BE2C (cell line): ENCODE data around the gene ADRM1.

Experiments used
- DNase-seq: peaks from one replicate; pipeline ENCODE4 v3.0.0-alpha.2; 2020
- H3K27me3 ChIP-seq: fragments of 250-450 bp; sonication (Bioruptor Pico); 2 replicates; pipeline ENCODE4 v1.5.1; 2020; ENCODE audit warnings: mild to moderate bottlenecking
- H3K36me3 ChIP-seq: fragments of 250-450 bp; sonication (Bioruptor Pico); 2 replicates; pipeline ENCODE4 v1.5.1; 2020; ENCODE audit warnings: mild to moderate bottlenecking
- H3K4me1 ChIP-seq: fragments of 250-450 bp; sonication (Bioruptor Pico); 2 replicates; pipeline ENCODE4 v1.5.1; 2020
- H3K4me3 ChIP-seq: 2 replicates; pipeline ENCODE4 v1.5.1; 2011; ENCODE audit warnings: low read depth, low read length
- H3K9me3 ChIP-seq: fragments of 250-450 bp; sonication (Bioruptor Pico); 2 replicates; pipeline ENCODE4 v1.5.1; 2020
- CTCF ChIP-seq: IDR thresholded peaks from 2 replicates; pipeline ENCODE4 v1.5.1; 2012; ENCODE audit warnings: mild to moderate bottlenecking, low read depth, low read length

Gene ADRM1

GRCh38 chr20:62267543-62267942 lies 35.3 kb upstream of the ADRM1 start:
- no peaks in the 10 kb centered on the region for H3K27me3 ChIP-seq
- peaks cover 10% of the 10 kb centered on the region for H3K36me3 ChIP-seq
- no peak for DNase-seq
- no peaks in the 10 kb centered on the region for H3K4me1 ChIP-seq
- H3K9me3 ChIP-seq = no peaks in the 10 kb centered on the region; the same call in 1 of the 2 replicates
- no peak for TF ChIP-seq CTCF
- no peak overlapping the region for H3K4me3 ChIP-seq

- H3K4me3 ChIP-seq = no peak overlapping the region
- DNase-seq = no peak
- H3K36me3 ChIP-seq = peaks cover 8% of the 10 kb centered on the region
- no peaks in the 10 kb centered on the region for H3K27me3 ChIP-seq
- no peaks in the 10 kb centered on the region; the same call in 1 of the 2 replicates for H3K9me3 ChIP-seq
- no peak for TF ChIP-seq CTCF
- no peaks in the 10 kb centered on the region; the same call in 1 of the 2 replicates for H3K4me1 ChIP-seq
These were observed 34.4 kb upstream of the ADRM1 start for GRCh38 chr20:62268228-62268900.

DNA sequence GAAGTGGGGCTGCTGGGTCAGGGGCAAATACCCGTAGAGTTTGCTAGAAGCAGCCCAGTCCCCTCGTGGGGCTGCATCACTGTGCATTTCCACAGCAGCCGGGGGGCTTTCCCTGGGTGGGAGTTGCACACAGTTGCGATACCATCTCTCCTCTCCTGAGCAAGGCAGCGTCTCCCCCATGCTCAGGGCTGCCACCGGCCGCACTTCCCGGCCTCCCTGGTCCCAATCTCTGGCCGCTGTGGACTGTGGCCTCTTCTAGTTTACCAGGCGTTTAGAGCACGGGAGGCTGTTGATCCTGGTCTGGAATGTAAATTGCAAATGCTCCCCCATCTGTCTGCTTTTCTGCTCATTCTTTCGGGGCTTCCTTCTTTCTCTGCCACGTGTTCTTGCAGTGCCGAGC lies 33.4 kb upstream of the ADRM1 start:
- 0 out of 2 replicates have a peak, but pooled peaks cover 5% of the 10 kb centered on the region for H3K36me3 ChIP-seq
- H3K27me3 ChIP-seq = no peaks in the 10 kb centered on the region
- no peaks in the 10 kb centered on the region; the same call in 1 of the 2 replicates for H3K9me3 ChIP-seq
- H3K4me3 ChIP-seq = no peak overlapping the region
- TF ChIP-seq CTCF = no peak
- no peaks in the 10 kb centered on the region; the same call in 1 of the 2 replicates for H3K4me1 ChIP-seq
- DNase-seq = no peak

DNA sequence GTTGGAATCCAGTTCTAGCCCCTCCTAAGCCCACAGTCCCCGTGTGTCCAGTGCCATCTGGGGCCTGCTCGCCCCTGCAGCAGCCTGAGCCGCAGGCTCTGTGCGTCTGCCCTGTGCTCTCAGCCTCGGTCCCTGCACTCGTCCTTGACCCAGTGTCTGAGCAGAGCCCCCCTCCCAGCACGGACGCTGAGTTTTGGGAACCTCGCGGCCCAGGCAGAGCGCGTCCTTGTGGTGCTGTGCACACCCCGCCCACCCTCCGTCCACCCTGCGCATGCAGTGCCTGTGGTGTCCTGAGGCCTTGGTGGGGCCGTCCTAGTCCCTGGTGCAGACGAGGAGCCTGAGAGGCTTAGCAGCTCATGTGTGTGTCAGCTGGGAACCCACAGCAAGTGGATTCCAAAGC lies 32.9 kb upstream of the ADRM1 start:
- TF ChIP-seq CTCF = no peak
- no peak for DNase-seq
- H3K9me3 ChIP-seq = no peaks in the 10 kb centered on the region; the same call in 1 of the 2 replicates
- H3K4me1 ChIP-seq = no peaks in the 10 kb centered on the region; the same call in 1 of the 2 replicates
- 0 out of 2 replicates have a peak, but pooled peaks cover 5% of the 10 kb centered on the region for H3K36me3 ChIP-seq
- no peak overlapping the region for H3K4me3 ChIP-seq
- H3K27me3 ChIP-seq = no peaks in the 10 kb centered on the region

DNA sequence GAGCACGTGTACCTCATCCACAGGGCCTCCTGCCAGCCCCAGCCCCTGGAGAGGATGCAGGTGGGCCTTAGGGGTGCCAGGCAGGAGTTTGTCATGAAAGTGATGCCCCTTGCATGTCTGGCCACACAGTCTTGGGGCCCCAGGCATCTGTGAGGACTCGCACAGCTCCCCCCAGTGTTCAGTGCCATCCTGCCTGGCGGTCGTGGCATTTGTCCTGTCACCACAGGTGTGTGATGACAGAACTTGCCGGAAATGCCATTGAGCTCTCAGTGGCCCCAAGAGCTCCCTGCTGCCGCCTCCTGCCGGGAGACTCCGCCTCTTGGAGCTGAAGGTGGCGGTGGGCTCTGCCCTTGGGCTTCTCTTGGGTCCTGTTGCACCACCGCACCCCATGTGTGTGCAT lies 30.6 kb upstream of the ADRM1 start:
- no peaks in the 10 kb centered on the region; the same call in 1 of the 2 replicates for H3K4me1 ChIP-seq
- H3K27me3 ChIP-seq = no peaks in the 10 kb centered on the region
- no peaks in the 10 kb centered on the region for H3K9me3 ChIP-seq
- TF ChIP-seq CTCF = no peak
- no peak overlapping the region for H3K4me3 ChIP-seq
- H3K36me3 ChIP-seq = no peaks in the 10 kb centered on the region
- no peak for DNase-seq

GRCh38 chr20:62273416-62273815 lies 29.4 kb upstream of the ADRM1 start:
- no peaks in the 10 kb centered on the region; the same call in 1 of the 2 replicates for H3K4me1 ChIP-seq
- no peak for TF ChIP-seq CTCF
- no peak overlapping the region for H3K4me3 ChIP-seq
- H3K9me3 ChIP-seq = no peaks in the 10 kb centered on the region
- no peaks in the 10 kb centered on the region for H3K36me3 ChIP-seq
- DNase-seq = no peak
- no peaks in the 10 kb centered on the region for H3K27me3 ChIP-seq
